NCI-H1417 (cell line): Measurements from ENCODE around the gene LHFPL5.

Source experiments
- DNase-seq, 3 experiments: peaks; one replicate each; lab custom pipeline; 2025; lab: John Stamatoyannopoulos, UW

The LHFPL5 gene

GRCh38 chr6:35856250-35856649, 51.1 kb downstream of the LHFPL5 start:
- DNase-seq: no peak

- DNase-seq: no peak
Measured at GRCh38 chr6:35857853-35858252, 52.7 kb downstream of the LHFPL5 start.

GRCh38 chr6:35859367-35859766, 54.2 kb downstream of the LHFPL5 start:
- DNase-seq: no peak
